Myocyte (in vitro differentiated cells): Measurements from ENCODE around the gene RUNX1. TPM values are rescaled to one million over a fixed set of nuclear protein-coding genes. Genes with fewer than 3 reads are reported as not detected.
A peak's percentile ranks its signal among the peaks of the same experiment; 100 is the strongest.
"Not testable (repeated sequence)": the region's sequence is repeated elsewhere in the genome, so short reads cannot be mapped to it uniquely, and the experiment has no call there.

ENCODE experiments used
- DNase-seq: peaks from one replicate; pipeline ENCODE4 v3.0.0-alpha.2; 2012; ENCODE audit warnings: low read depth
- total RNA-seq: library from RNA; depleted of rRNA; stranded (reverse); fragments of >200 nt; gene quantifications from 2 replicates; pipeline ENCODE4 v1.2.3, GENCODE V29; 2014

RUNX1 gene
- total RNA-seq, 1 donor from 2014 or later: 166 TPM

DNA sequence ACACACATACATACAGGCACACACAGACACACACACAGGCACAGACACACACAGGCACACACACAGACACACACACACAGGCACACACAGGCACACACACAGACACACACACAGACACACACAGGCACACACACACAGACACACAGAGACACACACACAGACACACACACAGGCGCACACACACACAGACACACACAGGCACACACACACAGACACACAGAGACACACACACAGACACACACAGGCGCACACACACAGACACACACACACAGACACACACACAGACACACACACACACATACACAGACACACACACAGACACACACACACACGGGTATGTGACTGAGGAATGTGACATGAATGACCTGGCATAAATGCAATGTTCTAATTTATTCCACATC lies 55.6 kb downstream of the RUNX1 start:
- DNase-seq: not testable (repeated sequence)

- no peak for DNase-seq
These were observed 56.2 kb downstream of the RUNX1 start for GRCh38 chr21:34992736-34993398.

DNA sequence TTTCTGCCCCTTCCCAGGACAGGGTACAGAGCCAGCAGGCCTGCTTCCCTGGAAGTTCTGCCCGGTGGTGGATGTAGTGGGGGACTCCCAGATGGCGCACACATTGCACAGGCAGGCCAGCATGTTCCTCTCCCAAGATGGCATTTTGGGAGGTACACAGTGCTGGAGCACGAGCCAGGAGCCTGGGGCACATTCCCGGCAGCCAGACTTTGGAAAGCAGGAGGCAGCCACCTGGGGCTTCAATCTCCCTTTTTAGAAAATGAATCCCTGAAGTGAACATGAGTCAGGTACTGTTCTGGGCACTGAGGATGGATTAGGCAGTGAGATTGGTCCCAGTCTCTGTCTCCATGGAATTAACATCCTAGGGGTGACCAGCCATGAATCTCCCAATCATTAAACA lies 56.9 kb downstream of the RUNX1 start:
- no peak for DNase-seq

GRCh38 chr21:34991366-34991957 lies 57.6 kb downstream of the RUNX1 start:
- no peak for DNase-seq

- no peak for DNase-seq
These were observed 58.3 kb downstream of the RUNX1 start for GRCh38 chr21:34990842-34991241.

DNA sequence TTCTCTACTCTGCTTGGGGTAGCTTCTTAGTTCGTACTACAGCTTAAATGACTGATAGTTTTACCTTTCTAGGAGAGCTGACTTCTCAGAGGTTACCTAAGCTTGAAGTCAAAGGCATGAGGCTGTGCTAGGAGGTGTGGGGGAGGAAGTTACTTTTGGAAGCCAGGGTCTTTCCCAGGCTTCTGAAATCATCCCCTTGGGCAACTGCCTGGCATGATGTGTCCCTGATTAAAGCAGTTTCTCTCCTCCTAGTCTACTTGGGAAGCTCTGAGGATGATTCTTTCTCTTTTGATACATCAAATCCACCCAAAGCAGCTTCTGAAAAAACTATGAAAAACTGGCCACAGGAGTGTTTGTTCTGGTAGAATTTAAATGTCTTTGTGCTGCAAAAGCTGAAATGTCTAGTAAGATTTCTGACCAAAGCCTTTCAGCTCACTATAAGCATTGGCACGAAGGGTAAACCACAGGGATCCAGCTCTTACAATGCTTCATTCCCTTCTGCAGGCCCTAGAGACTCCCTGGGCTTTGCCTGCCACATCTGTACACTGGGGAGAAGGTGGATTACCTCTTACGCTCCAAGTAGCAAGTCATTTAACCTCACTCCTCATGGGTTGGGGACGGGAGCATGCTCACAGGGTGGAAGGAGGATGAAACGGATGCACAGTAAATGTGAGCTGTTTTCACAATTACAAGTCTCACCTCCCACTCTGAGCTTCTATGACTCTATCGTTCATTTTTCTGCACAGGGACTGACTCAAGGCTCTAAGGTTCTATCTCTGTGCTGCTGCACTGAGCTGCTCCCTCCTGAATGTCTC lies 59.6 kb downstream of the RUNX1 start:
- no peak for DNase-seq

DNA sequence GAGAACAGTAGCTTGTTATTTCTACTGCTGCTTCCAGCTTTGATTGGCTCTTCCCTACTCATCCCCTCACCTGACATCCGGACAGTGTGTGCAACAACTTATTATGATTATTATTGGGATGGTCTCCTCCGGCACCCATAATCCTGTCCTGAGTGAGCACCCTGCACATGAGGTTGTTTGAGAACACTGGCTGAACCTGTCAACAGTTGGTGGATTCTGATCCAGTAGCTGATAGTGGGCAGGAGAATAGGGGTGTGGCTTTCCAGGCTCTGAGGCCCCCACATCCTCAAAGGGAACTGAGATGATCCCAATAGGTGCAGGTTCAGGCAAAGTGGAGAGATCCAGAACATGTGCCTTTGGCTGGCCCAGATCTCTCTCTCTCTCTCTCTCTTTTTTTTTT lies 60.5 kb downstream of the RUNX1 start:
- DNase-seq: no peak

DNA sequence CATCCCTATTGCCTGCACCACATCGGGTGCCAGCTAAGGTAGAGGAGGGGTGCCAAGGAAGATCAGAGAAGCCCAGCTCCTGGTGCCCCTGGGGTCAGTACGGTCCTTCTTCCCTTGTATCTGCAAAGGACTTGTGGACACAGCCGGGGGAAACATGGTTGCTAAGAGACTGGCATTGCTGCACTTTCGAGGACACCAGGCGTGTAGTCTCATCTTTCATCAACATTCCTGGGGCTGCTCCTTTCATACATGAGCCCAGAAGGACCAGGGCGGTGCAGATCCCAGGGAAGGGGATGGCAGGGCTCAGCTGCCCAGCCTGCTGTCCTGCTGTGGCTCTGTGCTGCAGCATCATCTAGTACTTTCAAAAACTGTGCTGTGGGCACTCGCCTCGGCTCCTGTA lies 61.0 kb downstream of the RUNX1 start:
- DNase-seq: peak; percentile 90

DNA sequence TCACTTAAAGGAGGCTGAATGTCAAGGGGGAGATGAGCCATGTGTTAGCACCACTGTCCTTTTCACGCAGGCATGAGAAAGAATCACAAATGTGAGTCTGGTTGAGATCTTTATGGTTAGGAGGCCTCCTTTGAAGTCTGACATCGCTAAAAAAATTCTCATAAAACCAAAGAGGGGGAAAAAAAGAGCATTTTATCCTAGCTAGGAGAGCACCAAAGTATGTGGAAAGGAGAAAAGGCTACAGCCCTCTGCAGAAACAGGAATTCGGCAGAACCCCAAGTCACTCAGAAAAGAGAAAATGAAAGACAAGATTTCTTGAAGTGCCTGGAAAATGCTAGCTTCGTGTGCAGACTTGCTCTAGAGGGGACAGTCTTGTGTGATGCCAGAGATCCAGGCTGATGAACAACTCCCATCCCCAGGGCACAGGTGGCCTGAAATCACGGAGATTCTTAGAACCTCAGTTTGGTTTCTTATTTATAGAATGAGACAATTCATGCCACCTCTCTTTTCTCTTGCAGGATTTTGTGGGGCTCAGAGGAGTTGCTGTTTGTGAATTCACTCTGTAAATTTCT lies 61.5 kb downstream of the RUNX1 start:
- DNase-seq: no peak

GRCh38 chr21:34986561-34987500 lies 62.3 kb downstream of the RUNX1 start:
- DNase-seq: peak; percentile 68

- no peak for DNase-seq
These were observed 64.6 kb downstream of the RUNX1 start for GRCh38 chr21:34984356-34985058.

- DNase-seq: peak; percentile 60
These were observed 65.4 kb downstream of the RUNX1 start for GRCh38 chr21:34983680-34984086.

DNA sequence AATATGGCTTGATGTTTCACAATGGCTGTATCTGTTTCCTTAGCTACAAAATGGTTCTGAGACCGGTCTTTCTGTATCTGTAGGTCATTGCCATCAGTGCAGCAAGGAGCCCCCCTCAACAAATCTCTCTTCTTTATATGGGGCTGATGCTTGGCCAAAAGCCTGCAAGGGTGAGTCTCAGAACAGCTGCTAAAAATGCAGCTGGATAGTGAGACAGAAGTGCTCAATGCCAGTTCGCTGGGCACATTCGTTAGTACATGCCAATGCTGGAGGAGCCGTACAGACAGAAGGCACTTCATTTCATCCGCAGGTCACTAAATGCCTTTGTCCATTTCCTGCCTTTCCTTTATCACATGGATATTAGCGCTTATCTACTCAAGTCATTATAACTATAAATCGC lies 67.3 kb downstream of the RUNX1 start:
- DNase-seq: no peak

- no peak for DNase-seq
These were observed 68.5 kb downstream of the RUNX1 start for GRCh38 chr21:34980423-34981115.

- no peak for DNase-seq
These were observed 69.7 kb downstream of the RUNX1 start for GRCh38 chr21:34979383-34979782.

DNA sequence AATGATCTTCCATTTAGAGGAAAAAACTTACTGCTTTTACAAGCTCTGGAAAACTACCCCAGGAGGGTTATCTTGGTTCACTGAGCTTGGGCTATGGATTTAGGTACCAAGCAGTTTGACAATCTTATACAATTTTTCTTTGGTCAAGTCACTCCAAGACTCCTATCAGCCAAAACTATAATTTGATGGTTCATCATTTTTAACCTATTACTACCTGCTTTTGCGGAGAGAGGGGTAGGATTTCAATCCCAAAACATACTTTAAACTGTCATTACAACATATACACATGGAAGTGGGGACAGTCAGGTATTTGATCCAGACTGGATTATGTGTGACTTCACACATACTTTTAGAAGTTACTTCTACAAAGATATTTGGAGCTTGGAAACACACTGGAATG lies 71.8 kb downstream of the RUNX1 start:
- DNase-seq: no peak

GRCh38 chr21:34974162-34974981 lies 74.7 kb downstream of the RUNX1 start:
- no peak for DNase-seq

DNA sequence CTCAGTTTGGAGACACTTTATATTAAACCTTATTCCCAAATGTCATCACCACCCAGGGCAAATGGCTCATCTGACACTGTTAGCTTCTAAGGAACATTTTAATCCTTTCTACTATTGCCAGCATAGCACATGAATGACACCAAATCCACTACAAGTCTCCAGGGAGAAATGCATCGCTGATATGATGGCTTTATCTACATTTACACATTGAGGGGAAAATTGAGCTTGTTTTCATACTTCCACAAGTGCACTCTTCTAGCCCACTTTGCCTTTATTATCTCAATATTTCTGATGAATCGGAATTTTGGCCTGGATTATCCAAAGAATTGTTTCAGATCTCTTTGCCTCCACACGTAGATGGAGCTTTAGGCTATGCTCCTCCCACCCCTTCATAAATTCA lies 75.4 kb downstream of the RUNX1 start:
- DNase-seq: no peak

- peak; percentile 77 for DNase-seq
These were observed 77.4 kb downstream of the RUNX1 start for GRCh38 chr21:34971656-34972055.
